G401.6 (cell line): ENCODE measurements around the gene STK4.

ENCODE experiments used
- FAIRE-seq: peaks from 2 replicates; lab custom pipeline; 2012; peaks lifted over from hg19 to GRCh38; lab: Jason Lieb, UNC

The STK4 gene

GRCh38 chr20:45029884-45030283, 63.6 kb downstream of the STK4 start:
- FAIRE-seq: no peak

GRCh38 chr20:45032276-45032675, 66.0 kb downstream of the STK4 start:
- FAIRE-seq: no peak

GRCh38 chr20:45032781-45033180, 66.5 kb downstream of the STK4 start:
- FAIRE-seq: no peak

GRCh38 chr20:45034436-45034835, 68.1 kb downstream of the STK4 start:
- no peak for FAIRE-seq

- no peak for FAIRE-seq
Observed at GRCh38 chr20:45036044-45036755, 69.9 kb downstream of the STK4 start.

- no peak for FAIRE-seq
Observed at GRCh38 chr20:45037050-45037449, 70.7 kb downstream of the STK4 start.

GRCh38 chr20:45037635-45038034, 71.3 kb downstream of the STK4 start:
- no peak for FAIRE-seq

- FAIRE-seq: no peak
Observed at GRCh38 chr20:45038745-45039474, 72.6 kb downstream of the STK4 start.

- FAIRE-seq: no peak
Observed at GRCh38 chr20:45039475-45039820, 73.1 kb downstream of the STK4 start.

GRCh38 chr20:45041464-45042337, 75.4 kb downstream of the STK4 start:
- no peak for FAIRE-seq

- FAIRE-seq: no peak
Observed at GRCh38 chr20:45042978-45043377, 76.7 kb downstream of the STK4 start.

- peak; percentile 91 for FAIRE-seq
Observed at GRCh38 chr20:45044084-45044573, 77.8 kb downstream of the STK4 start.

GRCh38 chr20:45044601-45045000, 78.3 kb downstream of the STK4 start:
- no peak for FAIRE-seq

- no peak for FAIRE-seq
Observed at GRCh38 chr20:45047581-45048119, 81.3 kb downstream of the STK4 start.

- FAIRE-seq: no peak
Observed at GRCh38 chr20:45049438-45049837, 83.1 kb downstream of the STK4 start.

- FAIRE-seq: no peak
Observed at GRCh38 chr20:45049904-45050471, 83.7 kb downstream of the STK4 start.

GRCh38 chr20:45051204-45052060, 85.1 kb downstream of the STK4 start:
- no peak for FAIRE-seq

- no peak for FAIRE-seq
Observed at GRCh38 chr20:45052698-45053429, 86.6 kb downstream of the STK4 start.

- FAIRE-seq: no peak
Observed at GRCh38 chr20:45053430-45054351, 87.4 kb downstream of the STK4 start.
